AG04449 (cell line): ENCODE measurements around the gene TBP.

Experiments used
- CTCF ChIA-PET: fragments of 350-600 bp; formaldehyde crosslinking; extraction: SDS; loops from one replicate; lab custom pipeline; 2021; ENCODE audit warnings: antibody characterized with exemption; lab: Yijun Ruan, JAX
- POLR2A ChIA-PET: fragments of 400-600, 350-600 bp; formaldehyde crosslinking; extraction: SDS; loops from one replicate; lab custom pipeline; 2020; ENCODE audit warnings: antibody characterized with exemption, inconsistent platforms; lab: Yijun Ruan, JAX
- DNase-seq: peaks from one replicate; pipeline ENCODE4 v3.0.0-alpha.2; 2010; ENCODE audit warnings: low read depth, low spot score
- H3K4me3 ChIP-seq: 2 replicates; pipeline ENCODE4 v1.5.1; 2011; ENCODE audit warnings: low read depth, mild to moderate bottlenecking, control low read depth, low read length
- CTCF ChIP-seq: IDR thresholded peaks from one replicate; pipeline ENCODE4 v1.5.1; 2011; ENCODE audit warnings: mild to moderate bottlenecking, moderate library complexity, low read length, control low read depth, inconsistent platforms; ENCODE audit not compliant: insufficient read depth; ENCODE audit errors: missing control alignments

TBP gene

GRCh38 chr6:170533792-170534191 lies 20.4 kb upstream of the TBP start:
- ChIA-PET CTCF (interaction anchor here (1.2 to 2.0 kb wide), 4 partner anchors 12 to 744 kb away, joined by 3 to 6 read pairs (median 4); no protein-coding TSS in a partner anchor), POLR2A (no interaction called here)
- DNase-seq, result no peak
- no peak overlapping the region for H3K4me3 ChIP-seq
- TF ChIP-seq CTCF, result no peak

- CTCF ChIA-PET, result interaction anchor here (0.9 kb wide), 1 partner anchor 703 kb away, joined by 3 read pairs; no protein-coding TSS in a partner anchor
- no peak overlapping the region for H3K4me3 ChIP-seq
- no peak for DNase-seq
- TF ChIP-seq CTCF, result no peak
- POLR2A ChIA-PET, result no interaction called here
Measured at GRCh38 chr6:170535004-170535403, 19.2 kb upstream of the TBP start.

- no peak for TF ChIP-seq CTCF
- H3K4me3 ChIP-seq, result no peak overlapping the region
- DNase-seq, result no peak
- CTCF ChIA-PET, result no interaction called here
- POLR2A ChIA-PET, result interaction anchor here (0.5 kb wide), 1 partner anchor 17 kb away, joined by 3 read pairs; the partner anchor contains the start of gene TBP
Measured at GRCh38 chr6:170536671-170537070, 17.5 kb upstream of the TBP start.

- TF ChIP-seq CTCF, result no peak
- ChIA-PET POLR2A (no interaction called here), CTCF (interaction anchor here (1.1 to 5.8 kb wide), 3 partner anchors 8 to 748 kb away, joined by 3 to 40 read pairs (median 3); no protein-coding TSS in a partner anchor)
- no peak overlapping the region for H3K4me3 ChIP-seq
- DNase-seq, result no peak
Measured at GRCh38 chr6:170537329-170537728, 16.8 kb upstream of the TBP start.

- H3K4me3 ChIP-seq, result no peak overlapping the region
- POLR2A ChIA-PET, result no interaction called here
- DNase-seq, result no peak
- no peak for TF ChIP-seq CTCF
- CTCF ChIA-PET, result interaction anchor here (1.1 to 5.8 kb wide), 2 partner anchors 13 to 710 kb away, joined by 3 to 40 read pairs; no protein-coding TSS in a partner anchor
Measured at GRCh38 chr6:170542031-170542719, 12.0 kb upstream of the TBP start.

- POLR2A ChIA-PET, result interaction anchor here (1.2 kb wide), 1 partner anchor 9 kb away, joined by 4 read pairs; the partner anchor contains the start of gene TBP
- CTCF ChIA-PET, result interaction anchor here (1.7 to 1.8 kb wide), 2 partner anchors 12 to 755 kb away, joined by 4 to 5 read pairs; no protein-coding TSS in a partner anchor
- no peak for TF ChIP-seq CTCF
- no peak overlapping the region for H3K4me3 ChIP-seq
- no peak for DNase-seq
Measured at GRCh38 chr6:170545405-170545804, 8.8 kb upstream of the TBP start.
